Liver (tissue), 3 donors: ENCODE measurements around the gene KRTAP4-12.

ENCODE experiments used
- ATF3 ChIP-seq: IDR thresholded peaks from 2 replicates; pipeline ENCODE4 v1.6.1; 2016; ENCODE audit warnings: antibody characterized with exemption
- CTCF ChIP-seq: fragments of 150-350 bp; IDR thresholded peaks from 2 replicates; pipeline ENCODE4 v1.5.1; 2017; ENCODE audit warnings: improper control_type of control experiment, low read depth, low read length; ENCODE audit not compliant: missing input control
- JUND ChIP-seq, 2 donors: IDR thresholded peaks; 2 replicates each; pipeline ENCODE4 v1.6.1; 2016; ENCODE audit warnings: antibody characterized with exemption in 2 of 2
- MAX ChIP-seq: IDR thresholded peaks from 2 replicates; pipeline ENCODE4 v1.6.1; 2016; ENCODE audit warnings: antibody characterized with exemption
- RAD21 ChIP-seq, 2 donors: IDR thresholded peaks; 2 replicates each; pipeline ENCODE4 v1.6.1; 2016; ENCODE audit warnings: antibody characterized with exemption in 2 of 2, mild to moderate bottlenecking in 2 of 2
- REST ChIP-seq: IDR thresholded peaks from 2 replicates; pipeline ENCODE4 v1.6.1; 2016; ENCODE audit warnings: antibody characterized with exemption, mild to moderate bottlenecking
- SP1 ChIP-seq: IDR thresholded peaks from 2 replicates; pipeline ENCODE4 v1.6.1; 2018; ENCODE audit warnings: antibody characterized with exemption, mild to moderate bottlenecking
- TAF1 ChIP-seq: conservative IDR thresholded peaks from 2 replicates; pipeline ENCODE4 v1.6.1; 2016; ENCODE audit warnings: antibody characterized with exemption, mild to moderate bottlenecking
- ZBTB33 ChIP-seq: IDR thresholded peaks from 2 replicates; pipeline ENCODE4 v1.6.1; 2016; ENCODE audit warnings: antibody characterized with exemption
- donor health status: healthy.
- donor health status: healthy.

GRCh38 chr17:41126412-41126811, 2.4 kb upstream of the KRTAP4-12 start:
- TF ChIP-seq CTCF (no peak), RAD21 (IDR thresholded peaks at IDR 0.05) (no peak), JUND (IDR thresholded peaks at IDR 0.05) (no peak), TAF1 (no peak), ZBTB33 (no peak), SP1 (no peak), ATF3 (no peak), MAX (no peak), REST (no peak)
